ENCODE measurements around the gene PET100.

PET100 gene

DNA sequence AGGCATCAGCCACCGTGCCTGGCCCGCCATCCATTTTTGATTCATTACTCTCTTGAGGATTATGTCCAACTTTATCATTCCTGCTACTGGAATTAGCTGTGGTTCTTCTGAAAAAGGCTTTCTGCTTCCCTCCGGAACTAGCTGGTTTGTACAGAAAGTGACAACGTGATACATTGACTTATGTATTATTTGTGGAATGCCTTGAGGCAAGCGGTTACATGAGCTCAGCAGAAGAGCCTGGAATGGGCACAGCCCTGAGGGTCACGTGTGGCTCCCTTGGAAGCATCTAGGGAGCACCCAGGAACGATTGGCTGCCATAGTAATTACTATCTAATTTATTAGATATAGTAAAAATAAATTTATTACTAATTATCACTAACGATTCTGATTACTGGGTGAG lies 24.8 kb downstream of the PET100 start:
- no peak for DNase-seq

GRCh38 chr19:7655581-7655980 lies 26.0 kb downstream of the PET100 start:
- DNase-seq = no peak

DNA sequence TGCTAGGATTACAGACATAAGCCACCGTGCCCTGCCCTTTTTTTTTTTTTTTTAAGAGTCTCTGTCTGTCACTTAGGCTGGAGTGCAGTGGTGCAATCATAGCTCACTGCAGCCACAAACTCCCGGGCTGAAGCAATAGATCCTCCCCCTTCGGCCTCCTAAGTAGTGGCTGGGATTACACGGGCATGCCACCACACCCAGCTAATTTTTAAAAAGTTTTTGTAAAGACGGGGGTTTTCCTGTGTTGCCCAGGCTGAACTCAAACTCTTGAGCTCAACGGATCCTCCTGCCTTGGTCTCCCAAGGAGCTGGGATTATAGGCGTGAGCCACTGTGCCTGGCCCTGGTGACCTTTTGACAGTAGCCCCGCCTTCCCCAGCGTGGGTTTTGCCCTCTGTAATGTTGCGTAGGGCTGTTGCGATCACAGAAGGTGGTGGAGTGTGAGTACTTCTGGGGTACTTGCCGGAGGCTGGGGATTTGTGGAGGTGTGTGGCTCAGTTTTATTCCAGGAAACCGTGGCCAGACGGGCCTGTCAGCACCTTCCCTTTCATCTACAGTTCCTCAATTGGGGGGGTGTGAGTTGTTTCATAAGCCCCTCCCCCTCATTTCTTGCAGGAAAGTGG lies 27.6 kb downstream of the PET100 start:
- DNase-seq = peak; percentile 67

GRCh38 chr19:7658219-7658686 lies 28.7 kb downstream of the PET100 start:
- DNase-seq = peak; percentile 54

GRCh38 chr19:7661744-7662538 lies 32.3 kb downstream of the PET100 start:
- DNase-seq = no peak

- DNase-seq = no peak
These were observed 33.1 kb downstream of the PET100 start for GRCh38 chr19:7662657-7663056.

- DNase-seq = no peak
These were observed 34.1 kb downstream of the PET100 start for GRCh38 chr19:7663706-7664105.

DNA sequence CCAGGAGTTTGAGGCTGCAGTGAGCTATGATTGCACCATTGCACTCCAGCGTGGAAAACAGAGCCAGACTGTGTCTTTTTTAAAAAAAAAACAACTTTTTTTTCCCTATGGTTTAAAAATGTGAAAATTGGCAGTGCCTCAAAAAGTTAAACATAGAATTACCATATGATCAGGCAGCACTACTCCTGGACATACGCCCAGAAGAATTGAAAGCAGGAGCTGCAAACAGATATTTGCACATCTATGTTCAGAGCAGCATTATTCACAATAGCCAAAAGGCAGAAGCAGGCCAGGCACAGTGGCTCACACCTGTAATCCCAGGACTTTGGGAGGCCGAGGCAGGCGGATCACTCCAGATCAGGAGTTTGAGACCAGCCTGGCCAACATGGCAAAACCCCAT lies 35.5 kb downstream of the PET100 start:
- no peak for DNase-seq

GRCh38 chr19:7668842-7669241 lies 39.2 kb downstream of the PET100 start, which contains the start of gene RETN:
Gene RETN (plus strand): TSS chr19:7669049. CDS start chr19:7669327, 278 bp downstream.
- DNase-seq = no peak

DNA sequence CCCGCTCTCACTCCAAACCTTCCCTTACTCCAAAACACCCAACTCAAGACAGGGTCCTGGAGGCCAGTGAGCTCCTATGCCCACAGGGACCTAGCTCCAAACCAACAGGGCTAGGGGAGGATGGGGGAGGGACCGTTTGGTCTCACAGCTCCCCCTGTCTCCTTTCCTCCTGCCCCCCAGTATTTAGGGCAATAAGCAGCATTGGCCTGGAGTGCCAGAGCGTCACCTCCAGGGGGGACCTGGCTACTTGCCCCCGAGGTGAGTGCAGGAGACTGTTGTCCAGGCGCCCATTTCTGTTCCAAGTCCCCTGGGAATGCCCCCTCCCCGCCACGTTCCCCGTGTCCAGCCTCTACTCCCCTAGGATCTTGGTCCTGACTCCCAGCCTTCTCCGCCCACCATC lies 40.0 kb downstream of the PET100 start:
- no peak for DNase-seq

DNA sequence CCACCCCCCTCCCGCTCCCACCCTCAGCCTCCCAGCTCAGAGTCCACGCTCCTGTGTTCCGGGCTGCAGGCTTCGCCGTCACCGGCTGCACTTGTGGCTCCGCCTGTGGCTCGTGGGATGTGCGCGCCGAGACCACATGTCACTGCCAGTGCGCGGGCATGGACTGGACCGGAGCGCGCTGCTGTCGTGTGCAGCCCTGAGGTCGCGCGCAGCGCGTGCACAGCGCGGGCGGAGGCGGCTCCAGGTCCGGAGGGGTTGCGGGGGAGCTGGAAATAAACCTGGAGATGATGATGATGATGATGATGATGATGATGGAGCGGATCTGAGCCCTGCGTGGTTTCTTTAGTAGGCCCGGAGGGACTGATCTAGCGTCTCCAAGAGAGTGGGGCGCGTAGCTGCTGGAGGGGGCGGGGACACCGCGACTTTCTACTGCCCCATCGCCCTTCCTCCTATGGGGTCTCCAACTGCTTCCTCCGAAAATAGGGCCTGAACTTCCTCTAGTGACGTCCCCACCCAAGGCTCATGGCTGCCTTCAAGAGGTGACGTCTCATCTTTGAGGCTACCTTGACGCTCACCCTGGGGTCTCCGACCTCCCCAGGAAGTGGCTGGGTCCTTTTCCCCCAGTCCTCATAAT lies 40.7 kb downstream of the PET100 start:
- DNase-seq = no peak

DNA sequence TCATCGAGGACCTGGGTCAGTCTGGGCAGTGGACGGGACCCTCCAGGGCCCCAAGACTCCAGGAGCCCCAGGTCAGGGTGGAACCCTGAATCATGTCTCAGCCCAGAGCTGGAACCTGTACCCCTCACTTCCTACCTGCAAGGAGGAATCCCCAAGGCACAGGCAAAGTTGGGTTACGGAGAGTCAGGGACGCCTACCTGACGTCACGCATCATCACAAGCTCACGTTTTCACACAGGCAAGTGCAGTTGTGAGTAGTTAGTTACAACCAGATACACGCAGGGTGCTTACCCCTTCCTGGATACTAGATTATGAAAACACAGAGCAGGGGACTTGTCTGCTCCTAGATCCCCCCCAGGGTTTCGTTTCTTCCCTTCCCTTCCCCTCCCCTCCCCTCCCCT lies 41.2 kb downstream of the PET100 start:
- DNase-seq = no peak

DNA sequence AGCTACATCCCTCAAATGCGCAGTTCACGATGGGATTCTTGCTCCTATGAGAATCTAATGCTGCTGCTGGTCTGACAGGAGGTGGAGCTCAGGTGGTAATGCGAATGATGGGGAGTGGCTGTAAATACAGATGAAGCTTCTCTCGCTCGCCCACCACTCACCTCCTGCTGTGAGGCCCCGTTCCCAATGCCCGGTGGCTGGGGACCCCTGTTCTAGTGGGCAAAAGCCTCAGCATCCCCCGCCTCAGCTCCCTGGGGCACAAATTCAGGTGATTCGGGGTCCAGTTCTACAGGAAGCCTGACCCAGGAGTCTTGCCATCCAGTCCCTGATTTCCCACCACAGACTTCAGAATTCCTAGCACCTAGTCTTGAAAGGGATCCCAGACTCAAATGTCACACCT lies 42.9 kb downstream of the PET100 start:
- DNase-seq = no peak

DNA sequence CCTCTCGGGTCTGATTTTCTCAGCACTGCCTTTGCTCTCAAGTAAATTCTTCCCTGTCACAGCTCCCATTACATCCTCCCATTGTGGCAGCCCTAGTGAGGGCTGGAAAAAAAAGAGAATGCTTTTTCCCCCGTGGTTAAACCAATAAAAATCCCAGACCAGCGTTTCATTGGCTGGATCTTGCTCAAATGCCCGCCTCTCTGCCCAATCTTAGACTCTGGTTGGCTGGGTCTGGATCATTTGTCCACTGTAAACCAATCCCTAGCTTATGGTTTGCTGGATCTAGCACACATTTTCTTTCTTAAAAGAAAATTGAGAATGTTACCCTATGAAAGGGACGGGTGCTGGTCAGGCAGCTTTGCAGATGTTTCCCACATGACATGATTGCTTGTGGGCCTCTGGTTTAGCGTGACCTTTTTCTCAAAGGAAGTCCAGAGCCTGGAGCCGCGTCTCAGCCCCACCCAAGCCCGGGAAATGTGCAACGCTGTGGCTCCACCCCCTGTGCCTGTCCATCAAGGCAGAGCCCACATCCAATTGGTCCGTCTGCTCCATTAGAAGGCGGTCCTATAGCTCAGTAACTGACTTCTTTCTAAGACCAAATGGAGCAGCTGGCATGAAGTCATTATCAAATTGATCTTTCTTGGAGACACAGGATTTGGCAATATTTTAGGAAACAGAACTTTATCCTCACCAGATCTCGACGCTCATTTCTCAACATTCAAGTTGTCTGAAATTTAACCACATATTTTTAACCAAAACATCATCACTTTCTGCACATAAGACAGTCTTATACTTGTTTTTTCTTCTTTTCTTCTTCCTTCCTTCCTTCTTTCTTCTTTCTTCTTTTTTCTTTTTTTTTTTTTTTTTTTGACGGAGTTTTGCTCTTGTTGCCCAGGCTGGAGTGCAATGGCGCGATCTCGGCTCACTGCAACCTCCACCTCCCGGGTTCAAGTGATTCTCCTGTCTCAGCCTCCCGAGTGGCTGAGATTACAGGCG lies 44.7 kb downstream of the PET100 start:
- DNase-seq = peak; percentile 66

- DNase-seq = no peak
These were observed 46.8 kb downstream of the PET100 start for GRCh38 chr19:7676376-7676775.

DNA sequence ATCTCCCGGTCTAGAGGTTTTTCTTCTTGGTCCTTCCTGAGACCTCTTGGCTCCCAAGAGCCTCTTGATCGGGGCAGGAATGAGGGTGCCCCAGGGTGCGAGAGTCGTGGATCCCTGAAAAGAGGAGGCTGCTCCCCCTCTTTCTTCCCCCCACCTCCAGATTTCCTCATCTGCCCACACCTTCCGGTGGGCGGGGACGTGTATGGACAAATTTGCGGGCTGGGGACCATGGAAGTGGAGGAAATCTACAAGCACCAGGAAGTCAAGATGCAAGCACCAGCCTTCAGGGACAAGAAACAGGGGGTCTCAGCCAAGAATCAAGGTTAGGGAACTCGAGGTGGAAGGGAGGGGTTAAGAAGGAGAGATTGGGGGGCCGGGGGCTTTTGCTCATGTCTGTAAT lies 47.3 kb downstream of the PET100 start, which contains the start of gene MCEMP1:
TSS of gene MCEMP1 (plus strand) at position 237 of the 400 bp plus-strand sequence. CDS start at position 268, 31 bp downstream.
- no peak for DNase-seq

- DNase-seq = no peak
These were observed 48.2 kb downstream of the PET100 start for GRCh38 chr19:7677669-7678311.

- peak; percentile 69 for DNase-seq
These were observed 49.6 kb downstream of the PET100 start for GRCh38 chr19:7678971-7679751.

DNA sequence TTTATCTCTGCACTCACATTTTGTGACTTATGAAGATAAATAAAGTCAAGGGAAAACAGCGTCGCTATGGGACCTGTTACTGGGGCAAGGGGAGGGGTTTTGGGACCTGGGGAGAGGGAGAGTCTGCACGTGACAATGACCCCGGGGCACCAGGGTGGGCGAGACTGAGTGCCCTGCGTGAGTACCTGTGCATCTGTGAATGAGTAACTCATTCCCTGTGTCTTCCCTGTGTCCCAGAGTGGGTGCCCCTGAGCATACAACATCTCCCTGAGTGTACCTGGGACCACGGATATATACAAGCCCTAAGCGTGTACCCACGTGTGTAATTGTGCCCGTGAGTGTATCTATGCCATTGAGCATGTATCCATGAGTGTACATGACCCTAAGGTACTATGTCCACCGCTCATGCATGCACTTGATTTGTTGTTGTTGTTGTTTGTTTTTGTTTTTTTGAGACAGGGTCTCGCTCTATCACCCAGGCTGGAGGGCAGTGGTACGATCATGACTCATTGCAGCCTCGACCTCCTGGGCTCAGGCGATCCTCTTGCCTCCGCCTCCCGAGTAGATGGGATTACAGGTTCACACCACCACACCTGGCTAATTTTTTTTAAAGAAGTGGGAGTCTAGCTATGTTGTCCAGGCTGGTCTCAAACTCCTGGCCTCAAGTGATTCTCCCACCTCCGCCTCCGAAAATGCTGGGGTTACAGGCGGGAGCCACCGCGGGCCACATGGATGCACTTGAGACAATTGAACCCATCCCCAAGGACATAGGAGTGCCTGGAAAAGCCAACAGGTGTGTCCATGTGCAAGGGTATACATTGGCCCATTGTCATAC lies 50.4 kb downstream of the PET100 start:
- no peak for DNase-seq

Data from stimulated activated CD8-positive, alpha-beta memory T cell treated with anti-CD3 and anti-CD28 coated beads, Interleukin-4, amount 100 ng/mL, for 48 hours (primary cell).